Ovary (tissue), 3 donors: ENCODE data around the gene JMJD7.
"Not testable (repeated sequence)": the region's sequence is repeated elsewhere in the genome, so short reads cannot be mapped to it uniquely, and the experiment has no call there.

ENCODE experiments used
- POLR2A ChIP-seq: fragments of 450-650 bp; IDR thresholded peaks from one replicate; pipeline ENCODE4 v1.6.1; 2017; ENCODE audit warnings: antibody characterized with exemption, mild to moderate bottlenecking, moderate library complexity
- TF ChIP-seq, protein P1 (sequence below), 3 donors: fragments of 450-650 bp in 2 of 3; fragments of 200-600 bp in 1 of 3; IDR thresholded peaks; one replicate each; pipeline versions ENCODE4 v1.5.1 to v1.8.0; 2016 to 2022; ENCODE audit warnings: antibody characterized with exemption in 3 of 3, mild to moderate bottlenecking in 1 of 3
- donor health status: DM: no; HTN: no; CAD: no.

DNA sequence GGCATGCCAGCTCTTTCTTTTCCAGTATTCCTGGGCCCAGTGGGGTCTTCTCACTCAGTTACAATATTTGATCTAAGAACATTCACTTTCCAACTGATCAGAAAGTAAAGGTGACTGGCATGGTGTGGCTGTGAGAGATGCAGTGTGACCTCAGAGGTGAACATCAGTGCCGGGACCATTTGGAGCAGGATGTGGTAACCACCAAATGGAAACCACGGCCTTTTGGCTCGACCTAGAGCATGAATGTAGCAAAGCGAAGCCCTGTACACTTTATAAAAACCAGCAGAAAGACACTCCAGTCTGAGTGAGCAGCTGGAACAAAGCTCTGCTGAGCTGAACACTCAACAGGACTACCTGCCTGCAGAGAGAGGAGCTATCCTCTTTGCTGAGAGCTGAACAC, 3.4 kb downstream of the JMJD7 start:
- TF ChIP-seq, protein P1, sequence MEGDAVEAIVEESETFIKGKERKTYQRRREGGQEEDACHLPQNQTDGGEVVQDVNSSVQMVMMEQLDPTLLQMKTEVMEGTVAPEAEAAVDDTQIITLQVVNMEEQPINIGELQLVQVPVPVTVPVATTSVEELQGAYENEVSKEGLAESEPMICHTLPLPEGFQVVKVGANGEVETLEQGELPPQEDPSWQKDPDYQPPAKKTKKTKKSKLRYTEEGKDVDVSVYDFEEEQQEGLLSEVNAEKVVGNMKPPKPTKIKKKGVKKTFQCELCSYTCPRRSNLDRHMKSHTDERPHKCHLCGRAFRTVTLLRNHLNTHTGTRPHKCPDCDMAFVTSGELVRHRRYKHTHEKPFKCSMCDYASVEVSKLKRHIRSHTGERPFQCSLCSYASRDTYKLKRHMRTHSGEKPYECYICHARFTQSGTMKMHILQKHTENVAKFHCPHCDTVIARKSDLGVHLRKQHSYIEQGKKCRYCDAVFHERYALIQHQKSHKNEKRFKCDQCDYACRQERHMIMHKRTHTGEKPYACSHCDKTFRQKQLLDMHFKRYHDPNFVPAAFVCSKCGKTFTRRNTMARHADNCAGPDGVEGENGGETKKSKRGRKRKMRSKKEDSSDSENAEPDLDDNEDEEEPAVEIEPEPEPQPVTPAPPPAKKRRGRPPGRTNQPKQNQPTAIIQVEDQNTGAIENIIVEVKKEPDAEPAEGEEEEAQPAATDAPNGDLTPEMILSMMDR (IDR thresholded peaks at IDR 0.05), result not testable (repeated sequence)
- TF ChIP-seq POLR2A, result not testable (repeated sequence)
